OCI-LY7 (cell line): ENCODE measurements around the gene CAMSAP2.

Experiments
- EZH2phosphoT487 ChIP-seq: fragments of 200-600 bp; sonication (generic); IDR thresholded peaks from 2 replicates; pipeline ENCODE4 v1.6.1; 2018; ENCODE audit warnings: low read depth, borderline replicate concordance, mild to moderate bottlenecking, mixed run types, antibody characterized with exemption, low read length, moderate library complexity, mixed read lengths
- TF ChIP-seq, protein P1 (sequence below): fragments of 200-600 bp; sonication (generic); conservative IDR thresholded peaks from 2 replicates; pipeline ENCODE4 v1.5.1; 2014; ENCODE audit warnings: mild to moderate bottlenecking, antibody characterized with exemption, low read length, moderate library complexity, mixed read lengths

DNA sequence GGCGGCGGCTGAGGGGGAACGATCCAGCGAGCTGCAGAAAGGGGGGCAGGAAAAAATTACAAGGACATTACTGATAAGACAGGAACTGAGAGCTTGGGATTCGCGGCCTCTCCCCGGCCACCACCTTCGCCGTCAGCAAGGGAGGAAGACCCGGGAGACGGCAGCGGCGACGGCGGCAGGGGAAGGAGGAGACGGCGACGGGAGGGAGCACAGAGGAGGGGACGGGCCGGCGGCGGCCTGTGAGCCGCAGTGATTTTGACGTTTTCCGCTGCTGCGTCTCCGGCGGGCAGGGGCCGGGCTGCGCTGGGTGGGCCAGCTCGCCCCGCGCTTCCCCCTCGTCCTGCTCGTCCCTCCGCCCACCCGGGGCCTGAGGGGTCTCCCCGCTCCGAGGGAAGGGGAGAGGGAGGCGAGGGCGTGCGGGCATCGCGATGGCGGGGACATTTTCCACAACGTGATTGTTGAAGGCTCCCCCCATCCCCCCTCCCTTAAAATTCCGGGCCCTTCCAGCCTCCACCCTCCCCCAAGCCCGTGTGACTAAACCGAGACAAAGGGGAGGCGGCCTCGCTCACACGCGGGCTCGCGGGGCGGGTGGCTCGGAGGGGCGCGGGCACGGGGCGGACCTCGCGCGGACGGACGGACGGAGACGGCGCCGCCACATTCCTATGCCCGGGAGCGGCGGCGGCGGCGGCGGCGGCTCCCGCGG is 407 bp downstream of the CAMSAP2 start:
- TF ChIP-seq, protein P1, sequence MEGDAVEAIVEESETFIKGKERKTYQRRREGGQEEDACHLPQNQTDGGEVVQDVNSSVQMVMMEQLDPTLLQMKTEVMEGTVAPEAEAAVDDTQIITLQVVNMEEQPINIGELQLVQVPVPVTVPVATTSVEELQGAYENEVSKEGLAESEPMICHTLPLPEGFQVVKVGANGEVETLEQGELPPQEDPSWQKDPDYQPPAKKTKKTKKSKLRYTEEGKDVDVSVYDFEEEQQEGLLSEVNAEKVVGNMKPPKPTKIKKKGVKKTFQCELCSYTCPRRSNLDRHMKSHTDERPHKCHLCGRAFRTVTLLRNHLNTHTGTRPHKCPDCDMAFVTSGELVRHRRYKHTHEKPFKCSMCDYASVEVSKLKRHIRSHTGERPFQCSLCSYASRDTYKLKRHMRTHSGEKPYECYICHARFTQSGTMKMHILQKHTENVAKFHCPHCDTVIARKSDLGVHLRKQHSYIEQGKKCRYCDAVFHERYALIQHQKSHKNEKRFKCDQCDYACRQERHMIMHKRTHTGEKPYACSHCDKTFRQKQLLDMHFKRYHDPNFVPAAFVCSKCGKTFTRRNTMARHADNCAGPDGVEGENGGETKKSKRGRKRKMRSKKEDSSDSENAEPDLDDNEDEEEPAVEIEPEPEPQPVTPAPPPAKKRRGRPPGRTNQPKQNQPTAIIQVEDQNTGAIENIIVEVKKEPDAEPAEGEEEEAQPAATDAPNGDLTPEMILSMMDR: no peak
- TF ChIP-seq EZH2phosphoT487: no peak
